ENCODE data around the gene SDK1. TPM values are rescaled to one million over a fixed set of nuclear protein-coding genes. Genes with fewer than 3 reads are reported as not detected.

Gene SDK1
- total RNA-seq, 4 donors from 2014 or later = 1.2 to 1.8 (median 1.5) TPM

DNA sequence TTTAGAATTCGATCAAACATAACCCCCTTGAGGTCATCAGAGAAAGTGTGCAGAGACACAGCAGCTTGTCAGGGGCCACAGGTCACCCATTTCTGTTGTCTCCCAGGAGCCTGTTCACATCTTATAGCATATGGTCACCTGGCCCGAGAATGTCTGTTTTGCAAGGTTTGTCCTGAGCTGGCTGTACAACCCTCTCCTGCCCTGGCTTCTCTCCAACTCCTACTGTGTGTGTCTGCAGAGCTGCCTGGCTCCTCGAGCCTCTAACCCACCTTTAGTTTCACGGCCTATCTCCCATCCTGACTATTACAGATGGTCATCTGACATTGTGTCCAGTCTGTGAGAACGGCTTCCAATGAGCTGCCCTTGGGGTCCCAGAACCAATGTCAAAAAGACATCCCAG is 683.4 kb downstream of the SDK1 start:
- no peak for ATAC-seq
- Histone ChIP-seq H3K27ac (no peak overlapping the region), H3K9me3 (no peaks in the 10 kb centered on the region), H3K36me3 (no peaks in the 10 kb centered on the region), H3K27me3 (no peaks in the 10 kb centered on the region), H3K4me3 (no peak overlapping the region), H3K4me1 (no peaks in the 10 kb centered on the region)
- no peak for TF ChIP-seq POLR2A (IDR thresholded peaks at IDR 0.05)
- TF ChIP-seq, protein P1, sequence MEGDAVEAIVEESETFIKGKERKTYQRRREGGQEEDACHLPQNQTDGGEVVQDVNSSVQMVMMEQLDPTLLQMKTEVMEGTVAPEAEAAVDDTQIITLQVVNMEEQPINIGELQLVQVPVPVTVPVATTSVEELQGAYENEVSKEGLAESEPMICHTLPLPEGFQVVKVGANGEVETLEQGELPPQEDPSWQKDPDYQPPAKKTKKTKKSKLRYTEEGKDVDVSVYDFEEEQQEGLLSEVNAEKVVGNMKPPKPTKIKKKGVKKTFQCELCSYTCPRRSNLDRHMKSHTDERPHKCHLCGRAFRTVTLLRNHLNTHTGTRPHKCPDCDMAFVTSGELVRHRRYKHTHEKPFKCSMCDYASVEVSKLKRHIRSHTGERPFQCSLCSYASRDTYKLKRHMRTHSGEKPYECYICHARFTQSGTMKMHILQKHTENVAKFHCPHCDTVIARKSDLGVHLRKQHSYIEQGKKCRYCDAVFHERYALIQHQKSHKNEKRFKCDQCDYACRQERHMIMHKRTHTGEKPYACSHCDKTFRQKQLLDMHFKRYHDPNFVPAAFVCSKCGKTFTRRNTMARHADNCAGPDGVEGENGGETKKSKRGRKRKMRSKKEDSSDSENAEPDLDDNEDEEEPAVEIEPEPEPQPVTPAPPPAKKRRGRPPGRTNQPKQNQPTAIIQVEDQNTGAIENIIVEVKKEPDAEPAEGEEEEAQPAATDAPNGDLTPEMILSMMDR (IDR thresholded peaks at IDR 0.05 in 4 of 5, conservative IDR thresholded peaks at IDR 0.05 in 1 of 5) = no peak
- DNase-seq = no peak
- intact Hi-C loops (cut with DNase I; ENCODE audit: low total_unique reads) = no loop called here
- in situ Hi-C loops (cut with MboI; ENCODE audit: low sequenced_read_pairs in 4 of 4) = no loop called here

DNA sequence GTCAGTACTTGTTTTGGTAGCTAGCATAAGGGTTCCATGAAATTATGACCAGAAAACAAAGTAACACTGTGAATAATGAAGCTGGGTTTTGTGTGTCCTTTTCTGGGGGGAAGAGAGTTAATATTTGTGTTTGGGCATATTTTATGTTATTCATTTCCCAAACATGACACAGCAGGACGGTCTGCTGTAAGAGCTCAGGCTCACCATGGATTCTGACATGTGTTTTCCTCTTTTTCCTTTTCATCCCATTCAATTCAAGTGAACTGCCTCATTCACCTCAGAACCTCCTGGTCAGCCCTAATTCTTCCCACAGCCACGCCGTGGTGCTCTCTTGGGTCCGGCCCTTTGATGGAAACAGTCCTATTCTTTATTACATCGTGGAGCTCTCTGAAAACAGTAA is 685.9 kb downstream of the SDK1 start:
- no peak overlapping the region for H3K4me3 ChIP-seq
- H3K4me1 ChIP-seq = peaks cover 0 to 4% of the 10 kb centered on the region in 2 donors
- DNase-seq (no peak), ATAC-seq (no peak)
- H3K36me3 ChIP-seq = no peaks in the 10 kb centered on the region
- TF ChIP-seq, protein P1 (IDR thresholded peaks at IDR 0.05 in 4 of 5, conservative IDR thresholded peaks at IDR 0.05 in 1 of 5) = no peak
- no peak for TF ChIP-seq POLR2A (IDR thresholded peaks at IDR 0.05)
- intact Hi-C loops (cut with DNase I; ENCODE audit: low total_unique reads) (no loop called here), in situ Hi-C loops (cut with MboI; ENCODE audit: low sequenced_read_pairs in 4 of 4) (no loop called here)
- H3K27me3 ChIP-seq = no peaks in the 10 kb centered on the region
- no peak overlapping the region for H3K27ac ChIP-seq
- H3K9me3 ChIP-seq = no peaks in the 10 kb centered on the region

DNA sequence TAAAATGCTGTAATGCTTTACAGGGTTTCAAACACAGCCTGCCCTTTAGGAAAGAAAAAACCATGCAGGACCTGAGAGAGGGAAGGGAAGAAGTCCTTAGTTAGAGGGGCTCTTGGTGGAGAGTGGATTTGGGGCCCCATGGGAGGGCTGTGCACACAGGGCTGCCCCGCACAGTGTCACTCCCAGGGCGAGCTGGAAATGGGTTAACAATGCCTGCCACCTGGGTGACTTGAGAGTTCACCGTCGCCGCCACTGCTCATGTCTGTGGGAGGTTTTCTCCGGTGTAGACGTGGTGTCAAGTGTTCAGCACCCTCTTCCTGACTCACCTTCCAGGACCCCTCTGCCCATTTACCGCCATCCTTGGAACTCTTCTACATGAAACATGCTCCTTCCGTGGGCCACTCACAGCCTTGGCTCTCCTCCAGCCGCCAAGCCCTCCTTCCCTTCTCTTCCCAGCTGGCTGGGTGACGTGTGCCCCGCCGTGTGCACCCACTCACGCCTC is 686.4 kb downstream of the SDK1 start:
- TF ChIP-seq, protein P1 (IDR thresholded peaks at IDR 0.05 in 4 of 5, conservative IDR thresholded peaks at IDR 0.05 in 1 of 5) = no peak
- TF ChIP-seq POLR2A (IDR thresholded peaks at IDR 0.05) = no peak
- in situ Hi-C loops (cut with MboI; ENCODE audit: low sequenced_read_pairs in 4 of 4) = no loop called here
- intact Hi-C loops (cut with DNase I; ENCODE audit: low total_unique reads) = no loop called here

DNA sequence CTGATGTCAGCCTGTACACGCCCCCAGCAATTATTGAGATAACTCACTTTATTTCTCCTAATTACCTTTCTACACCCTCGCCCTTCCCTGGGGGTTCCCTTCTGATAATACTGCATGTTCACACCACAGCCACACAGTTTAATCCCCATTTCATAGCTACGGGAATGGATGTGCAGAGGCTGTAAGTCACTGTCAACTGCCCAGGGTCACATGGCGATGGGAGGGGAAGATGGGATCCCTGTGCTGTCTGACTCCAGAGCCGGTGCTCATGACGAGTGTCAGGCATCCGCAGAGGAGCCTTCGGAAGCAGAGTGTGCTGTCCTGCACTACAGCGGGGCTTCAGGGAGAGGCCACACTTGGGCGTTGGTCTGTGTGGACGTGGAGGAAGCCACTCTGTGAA is 688.7 kb downstream of the SDK1 start:
- no peak for ATAC-seq
- TF ChIP-seq POLR2A (IDR thresholded peaks at IDR 0.05) = no peak
- TF ChIP-seq, protein P1 (IDR thresholded peaks at IDR 0.05 in 4 of 5, conservative IDR thresholded peaks at IDR 0.05 in 1 of 5) = no peak
- in situ Hi-C loops (cut with MboI; ENCODE audit: low sequenced_read_pairs in 4 of 4) = no loop called here
- intact Hi-C loops (cut with DNase I; ENCODE audit: low total_unique reads) = no loop called here
- no peaks in the 10 kb centered on the region for H3K9me3 ChIP-seq
- H3K27ac ChIP-seq = no peak overlapping the region
- no peak overlapping the region for H3K4me3 ChIP-seq
- no peaks in the 10 kb centered on the region for H3K36me3 ChIP-seq
- no peaks in the 10 kb centered on the region for H3K27me3 ChIP-seq
- peaks cover 0 to 7% of the 10 kb centered on the region in 2 donors for H3K4me1 ChIP-seq
- DNase-seq = no peak

More for the DNA sequence above, 686.4 kb downstream of the SDK1 start:
- H3K4me1 ChIP-seq = peaks cover 0 to 7% of the 10 kb centered on the region in 2 donors
- H3K9me3 ChIP-seq = no peaks in the 10 kb centered on the region
- H3K4me3 ChIP-seq = no peak overlapping the region
- DNase-seq (no peak), ATAC-seq (no peak)
- no peaks in the 10 kb centered on the region for H3K27me3 ChIP-seq
- H3K27ac ChIP-seq = no peak overlapping the region
- no peaks in the 10 kb centered on the region for H3K36me3 ChIP-seq

DNA sequence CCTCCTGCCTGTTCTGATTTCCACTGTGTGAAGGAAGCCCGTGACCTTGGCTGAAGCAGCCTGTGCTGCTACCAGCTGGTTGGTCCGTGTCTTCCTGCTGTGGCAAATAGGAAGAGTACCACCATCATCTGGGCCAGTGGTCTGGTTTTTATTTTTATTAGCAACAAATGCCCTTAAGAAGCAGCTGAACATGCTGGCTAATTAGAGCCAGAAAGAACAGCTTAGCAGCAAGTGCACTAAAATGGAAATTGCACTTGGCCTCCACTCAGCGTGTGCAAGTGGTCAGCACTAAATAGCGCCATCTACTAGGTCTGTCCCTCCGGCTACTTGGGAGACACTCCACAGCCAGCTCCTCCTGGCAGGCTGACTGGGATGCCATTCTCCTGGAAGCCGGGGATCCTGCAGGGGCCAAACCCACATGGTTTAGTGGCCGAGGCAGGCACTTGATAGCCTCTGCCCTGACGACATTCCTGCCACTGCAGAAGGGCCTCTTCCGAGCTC is 690.7 kb downstream of the SDK1 start:
- no peaks in the 10 kb centered on the region for H3K27me3 ChIP-seq
- H3K4me3 ChIP-seq = no peak overlapping the region
- H3K27ac ChIP-seq = no peak overlapping the region
- TF ChIP-seq, protein P1 (IDR thresholded peaks at IDR 0.05 in 4 of 5, conservative IDR thresholded peaks at IDR 0.05 in 1 of 5) = no peak
- no peak for TF ChIP-seq POLR2A (IDR thresholded peaks at IDR 0.05)
- DNase-seq (peak; percentile 13 to 34), ATAC-seq (peak; percentile 70 to 77)
- intact Hi-C loops (cut with DNase I; ENCODE audit: low total_unique reads) (no loop called here), in situ Hi-C loops (cut with MboI; ENCODE audit: low sequenced_read_pairs in 4 of 4) (no loop called here)
- H3K36me3 ChIP-seq = no peaks in the 10 kb centered on the region
- no peaks in the 10 kb centered on the region for H3K9me3 ChIP-seq
- peaks cover 0 to 7% of the 10 kb centered on the region in 2 donors for H3K4me1 ChIP-seq
